ENCODE data around the gene OR4X1.
"Not testable (repeated sequence)": the region's sequence is repeated elsewhere in the genome, so short reads cannot be mapped to it uniquely, and the experiment has no call there.

The OR4X1 gene

GRCh38 chr11:48263423-48263911 lies at the start of gene OR4X1:
Gene OR4X1 (plus strand): TSS chr11:48263861. CDS start chr11:48263861, 0 bp downstream.
- in situ Hi-C loops (cut with HindIII; ENCODE audit: low sequenced_read_pairs), result no loop called here

- in situ Hi-C loops (cut with HindIII; ENCODE audit: low sequenced_read_pairs), result no loop called here
Observed at GRCh38 chr11:48216510-48216909, 47.2 kb upstream of the OR4X1 start, which contains the start of gene OR4B1. Gene OR4B1 (plus strand): TSS chr11:48216810. CDS start chr11:48216810, 0 bp downstream.

GRCh38 chr11:48228761-48229160 lies 34.9 kb upstream of the OR4X1 start:
- in situ Hi-C loops (cut with HindIII; ENCODE audit: low sequenced_read_pairs), result no loop called here

GRCh38 chr11:48230057-48230456 lies 33.6 kb upstream of the OR4X1 start:
- in situ Hi-C loops (cut with HindIII; ENCODE audit: low sequenced_read_pairs), result not testable (repeated sequence)

GRCh38 chr11:48237727-48238126 lies 25.9 kb upstream of the OR4X1 start:
- in situ Hi-C loops (cut with HindIII; ENCODE audit: low sequenced_read_pairs), result no loop called here

- in situ Hi-C loops (cut with HindIII; ENCODE audit: low sequenced_read_pairs), result no loop called here
Observed at GRCh38 chr11:48242501-48242900, 21.2 kb upstream of the OR4X1 start.

GRCh38 chr11:48244804-48245203 lies 18.9 kb upstream of the OR4X1 start, which contains the start of gene OR4X2:
Gene OR4X2 (plus strand): TSS chr11:48245104. CDS start chr11:48245104, 0 bp downstream.
- in situ Hi-C loops (cut with HindIII; ENCODE audit: low sequenced_read_pairs), result no loop called here

- in situ Hi-C loops (cut with HindIII; ENCODE audit: low sequenced_read_pairs), result no loop called here
Observed at GRCh38 chr11:48248902-48249301, 14.8 kb upstream of the OR4X1 start.

GRCh38 chr11:48261600-48261999 lies 2.1 kb upstream of the OR4X1 start:
- in situ Hi-C loops (cut with HindIII; ENCODE audit: low sequenced_read_pairs), result no loop called here

- in situ Hi-C loops (cut with HindIII; ENCODE audit: low sequenced_read_pairs), result no loop called here
Observed at GRCh38 chr11:48270621-48271020, 7.0 kb downstream of the OR4X1 start.

- in situ Hi-C loops (cut with HindIII; ENCODE audit: low sequenced_read_pairs), result no loop called here
Observed at GRCh38 chr11:48272606-48273005, 8.9 kb downstream of the OR4X1 start.

GRCh38 chr11:48305923-48306322 lies 42.3 kb downstream of the OR4X1 start, which contains the start of gene OR4S1:
Gene OR4S1 (plus strand): TSS chr11:48306223. CDS start chr11:48306223, 0 bp downstream.
- in situ Hi-C loops (cut with HindIII; ENCODE audit: low sequenced_read_pairs), result no loop called here

GRCh38 chr11:48307760-48308386 lies 44.2 kb downstream of the OR4X1 start:
- in situ Hi-C loops (cut with HindIII; ENCODE audit: low sequenced_read_pairs), result no loop called here

GRCh38 chr11:48313590-48313989 lies 49.9 kb downstream of the OR4X1 start:
- in situ Hi-C loops (cut with HindIII; ENCODE audit: low sequenced_read_pairs), result not testable (repeated sequence)
